Right renal cortex interstitium (tissue), 3 donors: ENCODE data around the gene KRTAP9-6. TPM values are rescaled to one million over a fixed set of nuclear protein-coding genes. Genes with fewer than 3 reads are reported as not detected.
"Not testable (repeated sequence)": the region's sequence is repeated elsewhere in the genome, so short reads cannot be mapped to it uniquely, and the experiment has no call there.

ENCODE experiments used
- DNase-seq, 3 donors: peaks; one replicate each; pipeline ENCODE4 v3.0.0-alpha.2; 2013; ENCODE audit warnings: low read depth in 3 of 3, low spot score in 2 of 3
- polyA plus RNA-seq, 3 donors: library from polyadenylated mRNA; unstranded; fragments of 120-200 nt; gene quantifications; one replicate each; pipeline ENCODE4 v1.2.1, GENCODE V29; 2013; ENCODE audit not compliant: insufficient read length in 3 of 3

KRTAP9-6 gene, protein sequence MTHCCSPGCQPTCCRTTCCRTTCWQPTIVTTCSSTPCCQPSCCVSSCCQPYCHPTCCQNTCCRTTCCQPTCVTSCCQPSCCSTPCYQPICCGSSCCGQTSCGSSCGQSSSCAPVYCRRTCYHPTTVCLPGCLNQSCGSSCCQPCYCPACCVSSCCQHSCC
- under 1 TPM; 0.10 to 0.14 (median 0.11) TPM for polyA plus RNA-seq

DNA sequence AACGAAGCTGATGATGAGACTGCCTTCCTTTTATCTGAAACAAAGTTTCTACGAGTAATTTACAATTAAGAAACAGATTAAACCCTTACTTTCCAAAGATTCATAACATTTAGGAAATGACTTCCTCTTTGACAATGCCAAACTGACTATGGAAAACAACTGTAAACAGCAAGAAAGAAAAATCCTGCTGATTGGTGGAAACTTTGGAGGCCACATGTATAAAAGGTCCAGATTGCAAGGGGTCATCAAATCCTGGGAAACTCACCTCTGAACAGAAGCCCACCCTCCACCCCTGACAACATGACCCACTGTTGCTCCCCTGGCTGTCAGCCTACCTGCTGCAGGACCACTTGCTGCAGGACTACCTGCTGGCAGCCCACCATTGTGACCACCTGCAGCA, at the start of gene KRTAP9-6:
KRTAP9-6 (plus strand) TSS at position 301 of the 400 bp plus-strand sequence; CDS start at position 301, 0 bp downstream.
- DNase-seq = no peak

- DNase-seq = no peak
These were observed 49.5 kb upstream of the KRTAP9-6 start for GRCh38 chr17:41215681-41216080.

DNA sequence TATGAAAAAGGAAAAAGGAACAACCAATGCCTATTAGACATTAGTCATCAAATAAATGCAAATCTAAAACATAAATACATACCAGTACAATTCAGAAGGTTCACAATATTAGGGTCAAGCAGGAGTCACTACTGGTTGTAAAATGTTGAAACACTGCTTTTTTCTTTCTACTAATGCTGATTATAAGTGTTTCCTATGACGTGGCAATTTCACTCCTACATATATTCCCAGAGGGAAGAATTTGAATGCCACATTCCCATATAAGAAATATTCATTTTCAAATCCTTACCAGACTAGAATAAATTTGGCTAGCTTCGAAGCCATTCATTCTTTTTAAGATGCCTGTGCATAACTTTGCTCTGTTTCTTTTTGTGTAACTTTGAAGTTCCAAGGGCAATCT, 41.4 kb upstream of the KRTAP9-6 start:
- no peak for DNase-seq

DNA sequence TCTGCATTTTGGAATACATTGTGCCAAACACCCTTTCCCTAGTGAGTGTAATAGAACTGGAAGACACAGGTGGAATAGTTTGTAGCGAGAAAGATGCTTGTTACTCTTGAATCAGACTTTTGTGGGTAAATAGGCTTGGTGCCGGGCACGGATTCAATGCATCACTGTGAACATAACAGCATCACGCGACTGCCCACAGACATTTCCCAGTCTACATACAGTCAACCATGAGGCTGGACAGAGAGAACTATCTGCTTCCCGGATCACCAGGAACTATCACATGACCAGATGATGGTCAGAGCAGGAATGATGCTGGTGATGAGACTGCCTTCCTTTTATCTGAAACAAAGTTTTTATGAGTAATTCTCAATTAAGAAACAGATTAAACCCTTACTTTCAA, 39.1 kb upstream of the KRTAP9-6 start:
- no peak for DNase-seq

DNA sequence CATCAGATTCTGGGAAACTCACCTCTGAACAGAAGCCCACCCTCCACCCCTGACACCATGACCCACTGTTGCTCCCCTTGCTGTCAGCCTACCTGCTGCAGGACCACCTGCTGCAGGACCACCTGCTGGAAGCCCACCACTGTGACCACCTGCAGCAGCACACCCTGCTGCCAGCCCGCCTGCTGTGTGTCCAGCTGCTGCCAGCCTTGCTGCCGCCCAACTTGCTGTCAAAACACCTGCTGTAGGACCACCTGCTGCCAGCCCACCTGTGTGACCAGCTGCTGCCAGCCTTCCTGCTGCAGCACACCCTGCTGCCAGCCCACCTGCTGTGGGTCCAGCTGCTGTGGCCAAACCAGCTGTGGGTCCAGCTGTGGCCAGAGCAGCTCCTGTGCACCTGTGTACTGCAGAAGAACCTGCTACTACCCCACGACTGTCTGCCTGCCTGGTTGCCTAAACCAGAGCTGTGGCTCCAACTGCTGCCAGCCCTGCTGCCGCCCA, 38.5 kb upstream of the KRTAP9-6 start, which contains the start of gene KRTAP9-2:
KRTAP9-2 (plus strand) TSS at position 51 of the 498 bp plus-strand sequence; CDS start at position 58, 7 bp downstream.
- DNase-seq = not testable (repeated sequence)

GRCh38 chr17:41230094-41230493, 35.1 kb upstream of the KRTAP9-6 start:
- DNase-seq = no peak

GRCh38 chr17:41231731-41232130, 33.4 kb upstream of the KRTAP9-6 start:
- DNase-seq = no peak

GRCh38 chr17:41232399-41233105, 32.6 kb upstream of the KRTAP9-6 start, which contains the start of gene KRTAP9-3:
TSS of gene KRTAP9-3 (plus strand) at chr17:41232449. CDS start at chr17:41232502, 53 bp downstream.
- DNase-seq = not testable (repeated sequence)

GRCh38 chr17:41237116-41237515, 28.1 kb upstream of the KRTAP9-6 start:
- not testable (repeated sequence) for DNase-seq

DNA sequence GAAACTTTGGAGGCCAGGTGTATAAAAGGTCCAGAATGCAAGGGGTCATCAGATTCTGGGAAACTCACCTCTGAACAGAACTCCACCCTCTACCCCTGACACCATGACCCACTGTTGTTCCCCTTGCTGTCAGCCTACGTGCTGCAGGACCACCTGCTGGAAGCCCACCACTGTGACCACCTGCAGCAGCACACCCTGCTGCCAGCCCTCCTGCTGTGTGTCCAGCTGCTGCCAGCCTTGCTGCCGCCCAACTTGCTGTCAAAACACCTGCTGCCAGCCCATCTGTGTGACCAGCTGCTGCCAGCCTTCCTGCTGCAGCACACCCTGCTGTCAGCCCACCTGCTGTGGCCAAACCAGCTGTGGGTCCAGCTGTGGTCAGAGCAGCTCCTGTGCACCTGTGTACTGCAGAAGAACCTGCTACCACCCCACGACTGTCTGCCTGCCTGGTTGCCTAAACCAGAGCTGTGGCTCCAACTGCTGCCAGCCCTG, 27.2 kb upstream of the KRTAP9-6 start, which contains the start of gene KRTAP9-8:
KRTAP9-8 (plus strand) TSS at position 51 of the 489 bp plus-strand sequence; CDS start at position 104, 53 bp downstream.
- not testable (repeated sequence) for DNase-seq

- not testable (repeated sequence) for DNase-seq
These were observed 18.0 kb upstream of the KRTAP9-6 start for GRCh38 chr17:41246995-41247787.

DNA sequence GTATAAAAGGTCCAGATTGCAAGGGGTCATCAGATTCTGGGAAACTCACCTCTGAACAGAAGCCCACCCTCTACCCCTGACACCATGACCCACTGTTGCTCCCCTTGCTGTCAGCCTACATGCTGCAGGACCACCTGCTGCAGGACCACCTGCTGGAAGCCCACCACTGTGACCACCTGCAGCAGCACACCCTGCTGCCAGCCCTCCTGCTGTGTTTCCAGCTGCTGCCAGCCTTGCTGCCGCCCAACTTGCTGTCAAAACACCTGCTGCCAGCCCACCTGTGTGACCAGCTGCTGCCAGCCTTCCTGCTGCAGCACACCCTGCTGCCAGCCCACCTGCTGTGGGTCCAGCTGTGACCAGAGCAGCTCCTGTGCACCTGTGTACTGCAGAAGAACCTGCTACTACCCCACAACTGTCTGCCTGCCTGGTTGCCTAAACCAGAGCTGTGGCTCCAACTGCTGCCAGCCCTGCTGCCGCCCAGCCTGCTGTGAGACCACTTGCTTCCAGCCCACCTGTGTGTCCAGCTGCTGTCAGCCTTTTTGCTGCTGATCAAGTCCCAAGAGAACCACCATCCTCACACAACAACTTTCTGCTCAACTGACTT, 15.4 kb upstream of the KRTAP9-6 start, which contains the start of gene KRTAP9-4:
KRTAP9-4 (plus strand) TSS at position 51 of the 604 bp plus-strand sequence; CDS start at position 85, 34 bp downstream.
- not testable (repeated sequence) for DNase-seq

DNA sequence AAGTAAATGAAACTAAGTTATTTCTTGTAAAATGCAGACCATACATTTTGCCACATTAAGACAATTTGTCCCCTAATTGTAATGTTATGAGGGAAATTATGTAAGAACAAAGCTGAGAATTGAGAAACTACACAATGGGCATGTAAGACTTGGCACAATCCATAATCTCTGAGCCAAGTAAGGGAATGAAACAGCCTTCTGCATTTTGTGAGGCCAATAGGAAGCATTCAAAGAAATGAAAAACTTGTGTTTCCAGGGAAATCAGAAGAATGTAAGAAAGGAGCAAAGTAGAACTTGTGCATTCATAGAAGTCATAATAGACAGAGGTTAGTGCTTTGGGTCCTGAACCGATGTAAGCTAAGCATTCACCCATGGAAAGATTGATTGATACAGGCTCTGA, 13.9 kb upstream of the KRTAP9-6 start:
- DNase-seq = no peak

DNA sequence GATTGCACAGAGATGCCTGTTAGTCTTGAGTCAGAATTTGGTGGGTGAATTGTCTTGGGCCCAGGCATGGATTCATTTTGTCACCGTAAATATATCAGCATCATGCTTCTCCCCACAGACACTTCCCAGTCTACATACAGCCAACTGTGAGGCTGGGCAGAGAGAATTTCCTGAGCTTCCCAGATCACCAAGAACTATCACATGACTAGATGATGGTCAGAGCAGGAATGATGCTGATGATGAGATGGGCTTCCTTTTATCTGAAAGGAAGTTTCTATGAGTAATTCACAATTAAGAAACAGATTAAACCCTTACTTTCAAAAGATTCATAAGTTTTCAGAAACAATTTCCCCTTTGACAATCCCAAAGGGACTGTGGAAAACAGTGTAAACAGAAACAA, 10.3 kb upstream of the KRTAP9-6 start:
- DNase-seq = no peak

GRCh38 chr17:41255381-41256290, 9.5 kb upstream of the KRTAP9-6 start, which contains the start of gene KRTAP9-9:
TSS of gene KRTAP9-9 (plus strand) at chr17:41255384.
- not testable (repeated sequence) for DNase-seq

- DNase-seq = no peak
These were observed 8.9 kb upstream of the KRTAP9-6 start for GRCh38 chr17:41256291-41256685.

DNA sequence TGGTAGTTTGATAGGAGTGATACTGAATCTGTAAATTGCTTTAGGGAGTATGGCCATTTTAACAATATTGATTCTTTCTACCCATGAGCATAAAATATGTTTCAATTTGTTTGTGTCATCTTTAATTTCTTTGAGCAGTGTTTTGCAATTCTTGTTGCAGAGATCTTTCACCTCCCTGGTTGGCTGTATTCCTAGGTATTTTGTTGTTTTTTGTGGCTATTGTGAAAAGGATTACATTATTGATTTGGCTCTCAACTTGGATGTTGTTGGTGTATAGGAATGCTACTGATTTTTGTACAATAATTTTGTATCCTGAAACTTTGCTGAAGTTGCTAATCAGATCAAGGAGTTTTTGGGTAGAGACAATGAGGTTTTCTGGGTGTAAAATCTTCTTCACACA, 6.8 kb upstream of the KRTAP9-6 start:
- no peak for DNase-seq

GRCh38 chr17:41263212-41263611, 2.0 kb upstream of the KRTAP9-6 start:
- DNase-seq = no peak

DNA sequence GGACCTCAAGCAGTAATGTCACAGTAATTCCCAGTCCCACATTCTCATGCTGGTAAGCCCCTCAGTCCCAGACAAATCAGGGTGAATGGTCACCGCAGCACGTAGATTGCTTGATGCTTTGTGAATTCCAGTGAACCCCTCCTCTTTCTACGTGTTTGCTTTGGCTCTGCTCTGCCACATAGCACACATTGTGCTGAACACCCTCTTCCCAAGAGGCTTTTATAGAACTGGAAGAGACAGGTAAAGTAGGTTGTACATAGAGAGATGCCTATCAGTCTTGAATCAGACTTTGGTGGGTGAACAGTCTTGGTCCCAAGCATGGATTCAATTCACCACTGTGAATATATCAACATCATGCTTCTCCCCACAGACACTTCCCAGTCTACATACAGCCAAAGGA, 579 bp upstream of the KRTAP9-6 start:
- no peak for DNase-seq
